NCI-H2171 (cell line): ENCODE measurements around the gene PAQR6.

Experiments used
- DNase-seq: peaks from one replicate; lab custom pipeline; 2025; lab: John Stamatoyannopoulos, UW

The PAQR6 gene

GRCh38 chr1:156193488-156194299, 54.2 kb downstream of the PAQR6 start, which contains the start of gene SLC25A44:
Gene SLC25A44 (plus strand): TSS chr1:156194104. CDS start chr1:156199848, 5,744 bp downstream.
- peak; percentile 96 for DNase-seq
